Measurements from ENCODE around the gene FHIP1A.

Gene FHIP1A

DNA sequence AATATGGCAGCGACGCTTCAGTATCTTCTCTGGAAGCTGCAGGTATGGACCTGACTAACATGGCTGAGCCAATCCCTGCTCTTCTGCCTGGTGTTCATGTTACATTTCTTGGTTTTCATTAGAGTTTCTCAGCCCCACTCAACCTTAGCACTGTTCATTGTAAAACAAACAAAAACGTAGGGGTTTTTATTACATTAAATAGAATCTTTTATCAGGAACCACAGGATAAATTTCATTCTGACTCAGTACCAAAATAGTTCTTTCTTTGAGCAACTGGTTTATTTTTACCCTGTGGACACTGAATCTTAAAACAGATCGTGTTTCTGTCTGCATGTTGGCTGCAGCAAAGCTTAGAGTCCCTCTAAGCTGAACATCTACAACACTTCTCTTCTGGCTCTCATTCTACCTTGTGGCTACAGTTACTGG lies 27.1 kb downstream of the FHIP1A start:
- no peak for DNase-seq (ENCODE audit: low read depth)
- TF ChIP-seq, protein P1, sequence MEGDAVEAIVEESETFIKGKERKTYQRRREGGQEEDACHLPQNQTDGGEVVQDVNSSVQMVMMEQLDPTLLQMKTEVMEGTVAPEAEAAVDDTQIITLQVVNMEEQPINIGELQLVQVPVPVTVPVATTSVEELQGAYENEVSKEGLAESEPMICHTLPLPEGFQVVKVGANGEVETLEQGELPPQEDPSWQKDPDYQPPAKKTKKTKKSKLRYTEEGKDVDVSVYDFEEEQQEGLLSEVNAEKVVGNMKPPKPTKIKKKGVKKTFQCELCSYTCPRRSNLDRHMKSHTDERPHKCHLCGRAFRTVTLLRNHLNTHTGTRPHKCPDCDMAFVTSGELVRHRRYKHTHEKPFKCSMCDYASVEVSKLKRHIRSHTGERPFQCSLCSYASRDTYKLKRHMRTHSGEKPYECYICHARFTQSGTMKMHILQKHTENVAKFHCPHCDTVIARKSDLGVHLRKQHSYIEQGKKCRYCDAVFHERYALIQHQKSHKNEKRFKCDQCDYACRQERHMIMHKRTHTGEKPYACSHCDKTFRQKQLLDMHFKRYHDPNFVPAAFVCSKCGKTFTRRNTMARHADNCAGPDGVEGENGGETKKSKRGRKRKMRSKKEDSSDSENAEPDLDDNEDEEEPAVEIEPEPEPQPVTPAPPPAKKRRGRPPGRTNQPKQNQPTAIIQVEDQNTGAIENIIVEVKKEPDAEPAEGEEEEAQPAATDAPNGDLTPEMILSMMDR (conservative IDR thresholded peaks at IDR 0.05; ENCODE audit: low read depth, low read length) = no peak
- H3K4me3 ChIP-seq (ENCODE audit: low read length) = no peak overlapping the region

DNA sequence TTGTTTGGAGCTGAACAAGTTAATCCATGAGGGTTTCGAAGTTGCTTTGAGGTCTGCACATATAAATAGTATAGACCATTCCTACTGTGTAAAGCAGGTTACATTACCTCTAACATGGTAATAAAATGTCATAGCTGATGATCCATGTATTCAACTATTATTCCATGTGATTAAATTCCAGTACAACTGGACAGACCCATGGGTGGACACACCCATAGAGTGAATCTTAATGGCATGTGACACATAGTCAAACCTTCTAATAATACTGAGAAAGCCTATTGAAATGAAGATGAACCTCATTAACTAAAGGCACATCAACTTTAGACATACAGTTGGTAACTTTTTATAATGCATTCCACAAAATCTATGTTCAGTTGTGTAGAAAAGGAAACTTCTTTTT lies 28.5 kb downstream of the FHIP1A start:
- H3K4me3 ChIP-seq (ENCODE audit: low read length) = no peak overlapping the region
- TF ChIP-seq, protein P1 (conservative IDR thresholded peaks at IDR 0.05; ENCODE audit: low read depth, low read length) = no peak
- DNase-seq (ENCODE audit: low read depth) = no peak

DNA sequence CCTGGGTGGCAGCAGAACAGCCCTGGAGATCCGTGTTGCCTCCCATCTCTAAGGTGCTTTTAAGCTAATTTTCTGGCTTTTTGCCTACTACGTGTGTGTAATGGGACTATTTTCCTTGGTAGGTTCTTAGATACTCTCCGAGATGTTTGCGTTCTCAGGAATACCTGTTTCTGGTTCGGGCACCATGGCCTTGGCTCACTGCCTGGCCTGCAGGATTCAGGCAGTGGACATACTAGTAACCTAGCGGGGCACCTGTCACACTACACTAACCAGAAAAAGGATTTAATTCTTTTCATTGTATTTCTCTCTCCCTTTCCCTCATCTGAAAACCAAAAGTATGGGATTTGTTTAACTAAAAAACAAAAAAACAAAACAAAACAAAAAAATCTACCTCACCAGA lies 29.2 kb downstream of the FHIP1A start:
- no peak overlapping the region for H3K4me3 ChIP-seq (ENCODE audit: low read length)
- no peak for DNase-seq (ENCODE audit: low read depth)
- TF ChIP-seq, protein P1 (conservative IDR thresholded peaks at IDR 0.05; ENCODE audit: low read depth, low read length) = no peak

DNA sequence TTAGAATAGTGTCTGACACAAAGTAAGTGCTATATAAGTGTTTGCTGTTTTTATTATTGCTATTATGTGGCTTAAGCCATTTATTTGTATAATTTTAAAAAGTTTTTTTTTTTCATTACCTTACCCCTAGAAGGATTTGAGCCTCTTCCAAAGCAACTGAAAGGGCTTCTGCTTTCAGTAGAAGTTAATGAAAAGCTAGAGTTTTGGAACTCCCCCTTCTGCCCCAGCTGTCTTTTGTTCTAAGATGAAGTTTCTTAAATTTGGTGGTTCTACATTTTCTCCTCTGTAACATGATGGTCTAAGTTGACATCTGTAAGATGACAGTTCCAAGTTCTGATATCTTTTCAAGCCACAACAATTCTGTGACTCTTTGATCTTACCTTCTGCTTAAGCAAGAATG lies 30.3 kb downstream of the FHIP1A start:
- DNase-seq (ENCODE audit: low read depth) = no peak
- TF ChIP-seq, protein P1 (conservative IDR thresholded peaks at IDR 0.05; ENCODE audit: low read depth, low read length) = no peak

GRCh38 chr4:151442002-151442401 lies 33.0 kb downstream of the FHIP1A start:
- TF ChIP-seq, protein P1 (conservative IDR thresholded peaks at IDR 0.05; ENCODE audit: low read depth, low read length) = no peak
- DNase-seq (ENCODE audit: low read depth) = no peak
- H3K4me3 ChIP-seq (ENCODE audit: low read length) = no peak overlapping the region

More for the DNA sequence above, 30.3 kb downstream of the FHIP1A start:
- H3K4me3 ChIP-seq (ENCODE audit: low read length) = no peak overlapping the region

- no peak overlapping the region for H3K4me3 ChIP-seq (ENCODE audit: low read length)
- no peak for DNase-seq (ENCODE audit: low read depth)
- TF ChIP-seq, protein P1 (conservative IDR thresholded peaks at IDR 0.05; ENCODE audit: low read depth, low read length) = no peak
These were observed 34.3 kb downstream of the FHIP1A start for GRCh38 chr4:151443247-151443646.

DNA sequence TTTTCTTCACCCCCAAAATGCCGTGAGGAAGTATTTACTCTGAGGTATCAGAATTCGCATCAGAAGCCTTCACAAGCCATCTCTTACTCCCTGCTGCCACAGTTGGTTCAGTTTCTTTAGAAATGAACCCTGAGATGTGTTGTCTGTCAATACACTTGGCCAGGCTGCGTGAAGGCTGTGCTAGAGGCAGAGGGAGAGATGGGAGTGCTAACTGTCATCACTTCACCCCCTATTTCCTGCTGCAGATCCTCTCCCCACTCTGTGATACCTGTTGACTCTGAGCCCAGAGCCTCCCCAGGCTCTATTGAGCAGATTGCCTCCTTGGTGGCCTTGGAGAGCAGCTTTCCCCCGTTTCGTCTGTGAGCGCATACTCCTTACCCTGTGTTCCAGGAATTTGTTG lies 34.8 kb downstream of the FHIP1A start:
- TF ChIP-seq, protein P1 (conservative IDR thresholded peaks at IDR 0.05; ENCODE audit: low read depth, low read length) = no peak
- H3K4me3 ChIP-seq (ENCODE audit: low read length) = no peak overlapping the region
- no peak for DNase-seq (ENCODE audit: low read depth)
